GM19025 (cell line): Measurements from ENCODE around the gene MPL.

ENCODE experiments used
- ATAC-seq: cut with Tn5 transposase; IDR thresholded peaks from one replicate; pipeline ENCODE4 v1.9.1; 2021; ENCODE audit warnings: mild to moderate bottlenecking, low read depth, moderate library complexity; ENCODE audit not compliant: unreplicated experiment

MPL gene

GRCh38 chr1:43402089-43402865 is 64.7 kb downstream of the MPL start:
- ATAC-seq = no peak
